NB4 (cell line): Measurements from ENCODE around the gene SLC66A2.

Source experiments
- MYC ChIP-seq: IDR thresholded peaks from 2 replicates; pipeline ENCODE4 v1.6.1; 2011; ENCODE audit warnings: low read depth, low read length
- POLR2A ChIP-seq: IDR thresholded peaks from 2 replicates; pipeline ENCODE4 v1.6.1; 2011; ENCODE audit warnings: mild to moderate bottlenecking; ENCODE audit not compliant: insufficient read length; ENCODE audit errors: extremely low read depth
- TF ChIP-seq, protein P1 (sequence below): IDR thresholded peaks from one replicate; pipeline ENCODE4 v1.5.1; 2012; ENCODE audit warnings: low read depth, low read length

DNA sequence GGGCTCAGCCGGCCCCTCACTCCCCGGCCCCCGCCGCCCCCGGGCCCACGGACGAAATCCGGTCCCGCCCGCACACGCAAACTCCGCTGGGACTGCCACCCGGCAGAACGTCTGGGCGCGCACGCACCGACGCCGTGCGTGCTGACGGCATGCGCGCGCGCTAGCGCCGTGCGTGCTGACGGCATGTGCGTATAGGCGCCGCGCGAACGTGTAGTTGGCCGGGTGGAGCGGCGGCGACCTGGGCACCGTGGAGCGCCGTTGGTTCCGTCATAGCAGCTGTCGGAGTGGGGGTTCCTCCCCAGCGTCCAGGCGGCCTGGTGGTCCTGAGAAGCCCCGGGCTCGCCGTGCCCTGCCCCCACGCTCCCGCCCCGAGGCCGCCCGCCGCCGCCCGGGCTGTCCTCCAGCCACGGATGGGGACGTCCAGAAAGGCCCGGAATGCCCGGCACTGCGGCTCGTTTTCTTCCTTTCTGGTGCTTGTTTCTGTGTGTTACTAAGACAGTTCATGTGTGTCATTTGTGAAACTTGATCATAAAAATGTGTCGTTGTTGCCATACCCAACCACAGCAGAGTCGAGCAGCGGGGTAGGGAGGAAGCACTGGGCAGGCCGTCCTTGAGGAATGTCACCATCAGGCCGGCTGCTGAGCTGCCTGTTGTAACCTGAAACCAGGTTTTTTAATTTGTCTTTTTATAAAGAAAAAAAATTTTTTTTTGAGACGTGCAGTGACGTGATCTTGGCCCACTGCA, 37.2 kb upstream of the SLC66A2 start, which contains the start of gene TXNL4A:
- TF ChIP-seq, protein P1, sequence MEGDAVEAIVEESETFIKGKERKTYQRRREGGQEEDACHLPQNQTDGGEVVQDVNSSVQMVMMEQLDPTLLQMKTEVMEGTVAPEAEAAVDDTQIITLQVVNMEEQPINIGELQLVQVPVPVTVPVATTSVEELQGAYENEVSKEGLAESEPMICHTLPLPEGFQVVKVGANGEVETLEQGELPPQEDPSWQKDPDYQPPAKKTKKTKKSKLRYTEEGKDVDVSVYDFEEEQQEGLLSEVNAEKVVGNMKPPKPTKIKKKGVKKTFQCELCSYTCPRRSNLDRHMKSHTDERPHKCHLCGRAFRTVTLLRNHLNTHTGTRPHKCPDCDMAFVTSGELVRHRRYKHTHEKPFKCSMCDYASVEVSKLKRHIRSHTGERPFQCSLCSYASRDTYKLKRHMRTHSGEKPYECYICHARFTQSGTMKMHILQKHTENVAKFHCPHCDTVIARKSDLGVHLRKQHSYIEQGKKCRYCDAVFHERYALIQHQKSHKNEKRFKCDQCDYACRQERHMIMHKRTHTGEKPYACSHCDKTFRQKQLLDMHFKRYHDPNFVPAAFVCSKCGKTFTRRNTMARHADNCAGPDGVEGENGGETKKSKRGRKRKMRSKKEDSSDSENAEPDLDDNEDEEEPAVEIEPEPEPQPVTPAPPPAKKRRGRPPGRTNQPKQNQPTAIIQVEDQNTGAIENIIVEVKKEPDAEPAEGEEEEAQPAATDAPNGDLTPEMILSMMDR: no peak
- peak; percentile 79 for TF ChIP-seq POLR2A
- TF ChIP-seq MYC: peak; percentile 37; the same call in 1 of the 2 replicates
